ENCODE results near the gene ARMC2.

DNA sequence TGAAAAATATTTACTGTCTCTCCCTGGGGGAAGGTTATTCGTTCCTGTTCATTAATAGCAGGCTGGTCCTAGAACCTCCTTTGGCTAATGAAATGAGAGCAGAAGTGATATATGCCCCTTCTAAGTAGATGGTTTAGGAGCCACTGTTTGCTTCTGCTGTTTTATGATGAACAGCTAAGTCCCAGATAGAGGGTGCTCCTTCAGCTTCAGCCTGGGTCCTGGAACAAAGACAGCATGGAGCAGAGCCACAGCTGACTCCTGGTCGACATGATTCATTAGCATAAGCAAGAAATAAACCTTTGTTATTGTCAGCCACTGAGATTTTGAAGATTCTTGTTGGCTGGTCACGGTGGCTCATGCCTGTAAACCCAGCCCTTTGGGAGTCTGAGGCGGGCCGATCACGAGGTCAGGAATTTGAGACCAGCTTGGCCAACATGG lies 47.8 kb upstream of the ARMC2 start:
- TF ChIP-seq, protein P1, sequence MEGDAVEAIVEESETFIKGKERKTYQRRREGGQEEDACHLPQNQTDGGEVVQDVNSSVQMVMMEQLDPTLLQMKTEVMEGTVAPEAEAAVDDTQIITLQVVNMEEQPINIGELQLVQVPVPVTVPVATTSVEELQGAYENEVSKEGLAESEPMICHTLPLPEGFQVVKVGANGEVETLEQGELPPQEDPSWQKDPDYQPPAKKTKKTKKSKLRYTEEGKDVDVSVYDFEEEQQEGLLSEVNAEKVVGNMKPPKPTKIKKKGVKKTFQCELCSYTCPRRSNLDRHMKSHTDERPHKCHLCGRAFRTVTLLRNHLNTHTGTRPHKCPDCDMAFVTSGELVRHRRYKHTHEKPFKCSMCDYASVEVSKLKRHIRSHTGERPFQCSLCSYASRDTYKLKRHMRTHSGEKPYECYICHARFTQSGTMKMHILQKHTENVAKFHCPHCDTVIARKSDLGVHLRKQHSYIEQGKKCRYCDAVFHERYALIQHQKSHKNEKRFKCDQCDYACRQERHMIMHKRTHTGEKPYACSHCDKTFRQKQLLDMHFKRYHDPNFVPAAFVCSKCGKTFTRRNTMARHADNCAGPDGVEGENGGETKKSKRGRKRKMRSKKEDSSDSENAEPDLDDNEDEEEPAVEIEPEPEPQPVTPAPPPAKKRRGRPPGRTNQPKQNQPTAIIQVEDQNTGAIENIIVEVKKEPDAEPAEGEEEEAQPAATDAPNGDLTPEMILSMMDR (IDR thresholded peaks at IDR 0.05): no peak
- TF ChIP-seq, protein P2, sequence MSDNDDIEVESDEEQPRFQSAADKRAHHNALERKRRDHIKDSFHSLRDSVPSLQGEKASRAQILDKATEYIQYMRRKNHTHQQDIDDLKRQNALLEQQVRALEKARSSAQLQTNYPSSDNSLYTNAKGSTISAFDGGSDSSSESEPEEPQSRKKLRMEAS (IDR thresholded peaks at IDR 0.05): no peak
- no peak for TF ChIP-seq EP300 (IDR thresholded peaks at IDR 0.05)
